NCI-H510A treated with DMSO at 0.1 percent for 48 hours (cell line): Measurements from ENCODE around the gene KCNA2.

Experiments used
- DNase-seq: peaks from one replicate; lab custom pipeline; 2025; lab: John Stamatoyannopoulos, UW

KCNA2 gene

GRCh38 chr1:110602466-110602865, 3.7 kb downstream of the KCNA2 start:
- DNase-seq, result no peak

- DNase-seq, result no peak
Measured at GRCh38 chr1:110601332-110601731, 4.8 kb downstream of the KCNA2 start.

- DNase-seq, result no peak
Measured at GRCh38 chr1:110600716-110601115, 5.4 kb downstream of the KCNA2 start.

GRCh38 chr1:110597966-110598365, 8.2 kb downstream of the KCNA2 start:
- DNase-seq, result no peak

GRCh38 chr1:110596312-110596711, 9.8 kb downstream of the KCNA2 start:
- no peak for DNase-seq

- DNase-seq, result no peak
Measured at GRCh38 chr1:110595353-110595710, 10.8 kb downstream of the KCNA2 start.

- no peak for DNase-seq
Measured at GRCh38 chr1:110594456-110595352, 11.5 kb downstream of the KCNA2 start.

GRCh38 chr1:110593902-110594301, 12.3 kb downstream of the KCNA2 start:
- no peak for DNase-seq

GRCh38 chr1:110591956-110592355, 14.2 kb downstream of the KCNA2 start:
- DNase-seq, result no peak

- no peak for DNase-seq
Measured at GRCh38 chr1:110588991-110589390, 17.2 kb downstream of the KCNA2 start.

- no peak for DNase-seq
Measured at GRCh38 chr1:110588486-110588885, 17.7 kb downstream of the KCNA2 start.

GRCh38 chr1:110587906-110588305, 18.3 kb downstream of the KCNA2 start:
- DNase-seq, result no peak

- no peak for DNase-seq
Measured at GRCh38 chr1:110585481-110585880, 20.7 kb downstream of the KCNA2 start.

- no peak for DNase-seq
Measured at GRCh38 chr1:110584045-110584444, 22.1 kb downstream of the KCNA2 start.

- DNase-seq, result no peak
Measured at GRCh38 chr1:110583505-110583904, 22.7 kb downstream of the KCNA2 start.

- DNase-seq, result no peak
Measured at GRCh38 chr1:110582378-110582777, 23.8 kb downstream of the KCNA2 start.

- no peak for DNase-seq
Measured at GRCh38 chr1:110581682-110582145, 24.4 kb downstream of the KCNA2 start.

GRCh38 chr1:110580244-110580643, 25.9 kb downstream of the KCNA2 start:
- no peak for DNase-seq

- no peak for DNase-seq
Measured at GRCh38 chr1:110579460-110579859, 26.7 kb downstream of the KCNA2 start.

- no peak for DNase-seq
Measured at GRCh38 chr1:110576441-110576840, 29.7 kb downstream of the KCNA2 start.

GRCh38 chr1:110573314-110573713, 32.8 kb downstream of the KCNA2 start:
- no peak for DNase-seq

- no peak for DNase-seq
Measured at GRCh38 chr1:110572751-110573150, 33.4 kb downstream of the KCNA2 start.

- DNase-seq, result no peak
Measured at GRCh38 chr1:110570901-110571300, 35.3 kb downstream of the KCNA2 start.

- no peak for DNase-seq
Measured at GRCh38 chr1:110570307-110570706, 35.9 kb downstream of the KCNA2 start.
